Measurements from ENCODE around the gene ARRDC3. TPM values are rescaled to one million over a fixed set of nuclear protein-coding genes. Genes with fewer than 3 reads are reported as not detected.
A peak's percentile ranks its signal among the peaks of the same experiment; 100 is the strongest.

ARRDC3 gene
- total RNA-seq, 2 donors from 2014 or later: 30.5 to 60.7 TPM

DNA sequence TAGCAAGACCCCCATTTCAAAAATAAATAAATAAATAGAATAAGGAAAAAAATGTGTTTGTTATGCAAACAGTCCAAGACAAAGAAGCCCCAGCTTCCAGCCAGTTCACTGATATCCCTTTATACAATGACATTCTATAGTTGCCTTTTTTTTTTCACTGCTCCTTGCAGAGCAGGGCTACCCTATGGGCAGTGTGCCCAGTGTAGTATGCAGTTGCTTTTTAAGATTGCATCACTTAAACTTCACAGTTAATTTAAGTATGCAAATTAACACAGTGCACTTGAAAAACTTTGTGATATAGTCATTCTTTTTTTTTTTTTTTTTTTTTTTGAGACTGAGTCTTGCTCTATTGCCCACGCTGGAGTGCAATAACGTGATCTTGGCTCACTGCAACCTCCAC lies 40.8 kb upstream of the ARRDC3 start:
- 95 to 100% methylated on average over 2 of the region's 2 CpGs for WGBS, 2 experiments (ENCODE audit: insufficient coverage in 1 of 2, insufficient read length in 1 of 2)
- Mint-ChIP-seq H3K36me3 (ENCODE audit: low read depth) (peaks cover 2% of the 10 kb centered on the region), H3K4me3 (no peak overlapping the region), H3K27me3 (ENCODE audit: insufficient read depth) (no peaks in the 10 kb centered on the region), H3K4me1 (peaks cover 13% of the 10 kb centered on the region), H3K27ac (no peak overlapping the region), H3K9me3 (peaks cover 2% of the 10 kb centered on the region)
- DNase-seq: no peak
- H3K9me3 ChIP-seq (ENCODE audit: control insufficient read depth, low read length): no peaks in the 10 kb centered on the region
- H3K4me3 ChIP-seq (ENCODE audit: low read length): no peak overlapping the region
- H3K27me3 ChIP-seq (ENCODE audit: control insufficient read depth, insufficient read depth, low read length, poor library complexity, severe bottlenecking): no peaks in the 10 kb centered on the region
- H3K4me1 ChIP-seq (ENCODE audit: control insufficient read depth, insufficient read depth, low read length): no peaks in the 10 kb centered on the region
- no peak overlapping the region for H3K27ac ChIP-seq (ENCODE audit: low read depth, low read length)
- TF ChIP-seq, protein P1, sequence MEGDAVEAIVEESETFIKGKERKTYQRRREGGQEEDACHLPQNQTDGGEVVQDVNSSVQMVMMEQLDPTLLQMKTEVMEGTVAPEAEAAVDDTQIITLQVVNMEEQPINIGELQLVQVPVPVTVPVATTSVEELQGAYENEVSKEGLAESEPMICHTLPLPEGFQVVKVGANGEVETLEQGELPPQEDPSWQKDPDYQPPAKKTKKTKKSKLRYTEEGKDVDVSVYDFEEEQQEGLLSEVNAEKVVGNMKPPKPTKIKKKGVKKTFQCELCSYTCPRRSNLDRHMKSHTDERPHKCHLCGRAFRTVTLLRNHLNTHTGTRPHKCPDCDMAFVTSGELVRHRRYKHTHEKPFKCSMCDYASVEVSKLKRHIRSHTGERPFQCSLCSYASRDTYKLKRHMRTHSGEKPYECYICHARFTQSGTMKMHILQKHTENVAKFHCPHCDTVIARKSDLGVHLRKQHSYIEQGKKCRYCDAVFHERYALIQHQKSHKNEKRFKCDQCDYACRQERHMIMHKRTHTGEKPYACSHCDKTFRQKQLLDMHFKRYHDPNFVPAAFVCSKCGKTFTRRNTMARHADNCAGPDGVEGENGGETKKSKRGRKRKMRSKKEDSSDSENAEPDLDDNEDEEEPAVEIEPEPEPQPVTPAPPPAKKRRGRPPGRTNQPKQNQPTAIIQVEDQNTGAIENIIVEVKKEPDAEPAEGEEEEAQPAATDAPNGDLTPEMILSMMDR (conservative IDR thresholded peaks at IDR 0.05): no peak
- no peak overlapping the region for H3K9ac ChIP-seq (ENCODE audit: extremely low read depth, low read length, poor library complexity, severe bottlenecking)
- H3K36me3 ChIP-seq (ENCODE audit: control insufficient read depth, insufficient read depth, low read length): no peaks in the 10 kb centered on the region

DNA sequence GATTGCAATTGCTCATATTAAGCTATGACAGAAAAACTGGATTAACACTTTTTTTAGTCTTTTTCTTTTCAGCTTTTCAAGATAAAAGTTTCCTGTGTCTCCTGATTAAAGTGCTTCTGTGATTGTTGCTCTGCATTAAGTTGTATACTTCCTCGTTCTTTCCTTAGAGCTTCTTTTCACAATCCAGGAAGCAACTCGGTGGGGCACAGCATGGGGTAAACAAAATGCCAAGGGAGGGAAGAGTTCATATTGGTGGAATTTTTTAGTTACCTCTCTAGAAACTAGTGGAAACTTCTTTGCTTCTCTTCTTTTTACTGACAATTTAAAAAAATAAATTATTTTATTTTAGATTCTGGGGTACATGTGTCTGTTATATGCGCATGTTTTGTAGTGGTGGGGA lies 37.8 kb upstream of the ARRDC3 start:
- H3K36me3 ChIP-seq (ENCODE audit: control insufficient read depth, insufficient read depth, low read length): no peaks in the 10 kb centered on the region
- H3K27ac ChIP-seq (ENCODE audit: low read depth, low read length): no peak overlapping the region
- no peak overlapping the region for H3K27ac Mint-ChIP-seq
- H3K9ac ChIP-seq (ENCODE audit: extremely low read depth, low read length, poor library complexity, severe bottlenecking): no peak overlapping the region
- no peaks in the 10 kb centered on the region for H3K9me3 ChIP-seq (ENCODE audit: control insufficient read depth, low read length)
- no peaks in the 10 kb centered on the region for H3K27me3 Mint-ChIP-seq (ENCODE audit: insufficient read depth)
- peaks cover 19% of the 10 kb centered on the region for H3K4me1 Mint-ChIP-seq
- TF ChIP-seq, protein P1 (conservative IDR thresholded peaks at IDR 0.05): no peak
- H3K4me3 ChIP-seq (ENCODE audit: low read length): no peak overlapping the region
- no peaks in the 10 kb centered on the region for H3K36me3 Mint-ChIP-seq (ENCODE audit: low read depth)
- DNase-seq: peak; percentile 52
- no peak overlapping the region for H3K4me3 Mint-ChIP-seq
- 65% methylated on average over 3 of the region's 3 CpGs; no CpG with 5 or more reads in 1 of the 2 experiments for WGBS, 2 experiments (ENCODE audit: insufficient coverage in 1 of 2, insufficient read length in 1 of 2)
- no peaks in the 10 kb centered on the region for H3K4me1 ChIP-seq (ENCODE audit: control insufficient read depth, insufficient read depth, low read length)
- H3K27me3 ChIP-seq (ENCODE audit: control insufficient read depth, insufficient read depth, low read length, poor library complexity, severe bottlenecking): no peaks in the 10 kb centered on the region
- no peaks in the 10 kb centered on the region for H3K9me3 Mint-ChIP-seq

DNA sequence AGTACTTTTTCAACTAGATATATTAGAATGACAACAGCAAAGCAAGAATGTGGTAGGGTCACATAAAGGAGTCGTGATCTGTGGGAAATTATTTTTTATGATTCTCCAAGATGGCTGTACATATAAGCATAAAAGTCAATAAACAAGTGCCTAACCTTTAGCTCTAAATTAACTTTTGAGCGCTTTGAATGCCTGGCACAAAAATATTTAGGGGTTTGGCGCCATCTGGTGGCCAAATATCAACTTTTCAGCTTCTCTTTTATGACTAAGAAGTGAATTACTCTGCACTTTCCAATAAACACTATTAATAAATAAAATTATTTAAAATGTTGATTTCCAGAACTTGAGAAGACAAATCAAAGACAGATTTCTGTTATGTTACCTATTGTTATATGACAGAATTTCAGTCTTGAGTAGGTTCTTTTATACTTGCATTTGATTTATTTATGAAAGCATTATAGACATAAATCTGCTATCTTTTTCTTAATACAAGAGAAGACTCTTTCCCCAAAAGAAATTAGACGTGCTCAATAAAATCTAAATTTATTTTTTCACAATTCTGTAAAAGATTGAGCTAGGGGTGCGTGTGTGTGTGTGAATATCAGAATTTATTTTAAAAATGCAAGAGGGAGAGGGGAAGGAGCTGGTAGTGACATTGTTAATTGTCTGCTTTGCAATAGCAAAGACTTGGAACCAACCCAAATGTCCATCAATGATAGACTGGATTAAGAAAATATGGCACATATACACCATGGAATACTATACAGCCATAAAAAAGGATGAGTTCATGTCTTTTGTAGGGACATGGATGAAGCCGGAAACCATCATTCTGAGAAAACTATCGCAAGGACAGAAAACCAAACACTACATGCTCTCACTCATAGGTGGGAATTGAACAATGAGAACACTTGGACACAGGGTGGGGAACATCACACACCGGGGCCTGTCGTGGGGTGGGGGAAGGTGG lies 36.7 kb upstream of the ARRDC3 start:
- no peaks in the 10 kb centered on the region for H3K27me3 Mint-ChIP-seq (ENCODE audit: insufficient read depth)
- no peaks in the 10 kb centered on the region for H3K36me3 Mint-ChIP-seq (ENCODE audit: low read depth)
- H3K4me3 ChIP-seq (ENCODE audit: low read length): no peak overlapping the region
- WGBS, 2 experiments (ENCODE audit: insufficient coverage in 1 of 2, insufficient read length in 1 of 2): 54 to 67% methylated on average over 3 to 6 of the region's 9 CpGs
- H3K4me1 Mint-ChIP-seq: peaks cover 14% of the 10 kb centered on the region
- H3K27ac ChIP-seq (ENCODE audit: low read depth, low read length): no peak overlapping the region
- no peak overlapping the region for H3K9ac ChIP-seq (ENCODE audit: extremely low read depth, low read length, poor library complexity, severe bottlenecking)
- H3K27ac Mint-ChIP-seq: no peak overlapping the region
- DNase-seq: peak; percentile 82
- no peak overlapping the region for H3K4me3 Mint-ChIP-seq
- no peaks in the 10 kb centered on the region for H3K4me1 ChIP-seq (ENCODE audit: control insufficient read depth, insufficient read depth, low read length)
- TF ChIP-seq, protein P1 (conservative IDR thresholded peaks at IDR 0.05): peak; percentile 94
- H3K36me3 ChIP-seq (ENCODE audit: control insufficient read depth, insufficient read depth, low read length): no peaks in the 10 kb centered on the region
- no peaks in the 10 kb centered on the region for H3K9me3 ChIP-seq (ENCODE audit: control insufficient read depth, low read length)
- no peaks in the 10 kb centered on the region for H3K27me3 ChIP-seq (ENCODE audit: control insufficient read depth, insufficient read depth, low read length, poor library complexity, severe bottlenecking)
- no peaks in the 10 kb centered on the region for H3K9me3 Mint-ChIP-seq

Measured in endodermal cell (in vitro differentiated cells).